H1 (cell line): Measurements from ENCODE around the gene HDHD3. TPM values are rescaled to one million over a fixed set of nuclear protein-coding genes. Genes with fewer than 3 reads are reported as not detected.

Experiments used
- CTCF ChIA-PET: fragments of 300-600 bp; sonication (Branson Sonifier 250); formaldehyde crosslinking; loops from one replicate; lab custom pipeline; 2021; ENCODE audit not compliant: partially characterized antibody; lab: Charles Lee
- POLR2A ChIA-PET: fragments of 300-600 bp; sonication (Branson Sonifier 250); formaldehyde crosslinking; loops from one replicate; lab custom pipeline; 2021; ENCODE audit warnings: inconsistent platforms; ENCODE audit not compliant: partially characterized antibody; lab: Charles Lee
- DNase-seq, 2 experiments: peaks; one replicate each; pipeline versions ENCODE4 v3.0.0 to v3.0.0-alpha.2; 2010 to 2022; ENCODE audit warnings: low spot score in 2 of 2, low read depth in 1 of 2, mixed read lengths in 1 of 2
- FAIRE-seq: peaks from 2 replicates; lab custom pipeline; 2011; peaks lifted over from hg19 to GRCh38; lab: Jason Lieb, UNC
- H2AFZ ChIP-seq: 2 replicates; pipeline ENCODE4 v1.8.1; 2012; ENCODE audit warnings: low read length, inconsistent platforms
- H2AK5ac ChIP-seq: 2 replicates; pipeline ENCODE4 v1.6.1; 2013; ENCODE audit warnings: low read depth, low read length
- H2BK120ac ChIP-seq: replicated peaks from 2 replicates; pipeline ENCODE3; 2013; ENCODE audit warnings: low read depth, low read length, inconsistent platforms
- H2BK12ac ChIP-seq: 2 replicates; pipeline ENCODE4 v1.6.1; 2013; ENCODE audit warnings: low read depth, low read length
- H2BK15ac ChIP-seq: 2 replicates; pipeline ENCODE4 v1.6.1; 2013; ENCODE audit warnings: low read length
- H2BK20ac ChIP-seq: 2 replicates; pipeline ENCODE4 v1.6.1; 2013; ENCODE audit warnings: low read length
- H2BK5ac ChIP-seq: 2 replicates; pipeline ENCODE4 v1.6.1; 2013; ENCODE audit warnings: low read depth, low read length
- H3K14ac ChIP-seq: 2 replicates; pipeline ENCODE4 v1.6.1; 2013; ENCODE audit warnings: inconsistent platforms; ENCODE audit not compliant: insufficient read length
- H3K18ac ChIP-seq: 2 replicates; pipeline ENCODE4 v1.6.1; 2013; ENCODE audit warnings: low read length; ENCODE audit errors: extremely low read depth
- H3K23ac ChIP-seq: 2 replicates; pipeline ENCODE4 v1.6.1; 2013; ENCODE audit warnings: inconsistent platforms; ENCODE audit not compliant: insufficient read length
- H3K23me2 ChIP-seq: 2 replicates; pipeline ENCODE4 v1.6.1; 2013; ENCODE audit warnings: low read depth, low read length
- H3K27ac ChIP-seq: 2 replicates; pipeline ENCODE4 v1.6.1; 2011; ENCODE audit warnings: low read depth, low read length, inconsistent platforms
- H3K27me3 ChIP-seq, 4 experiments: replicated peaks in 1 of 4; 1 replicate in 1 of 4; 2 replicates in 3 of 4; pipeline versions ENCODE4 v1.6.1 to v1.8.1; 2011 to 2013; ENCODE audit warnings: low read length in 3 of 4, mild to moderate bottlenecking in 3 of 4, inconsistent platforms in 2 of 4, mixed read lengths in 2 of 4, moderate library complexity in 1 of 4; ENCODE audit not compliant: control insufficient read depth in 3 of 4, insufficient read depth in 3 of 4; ENCODE audit errors: extremely low read depth in 1 of 4
- H3K36me3 ChIP-seq, 4 experiments: 2 replicates each; pipeline versions ENCODE4 v1.6.1 to v1.8.1; 2011 to 2013; ENCODE audit warnings: mild to moderate bottlenecking in 4 of 4, low read length in 3 of 4, moderate library complexity in 2 of 4, control low read depth in 1 of 4, inconsistent platforms in 1 of 4; ENCODE audit not compliant: insufficient read depth in 4 of 4, control insufficient read depth in 2 of 4
- H3K4ac ChIP-seq: replicated peaks from 2 replicates; pipeline ENCODE3; 2013; ENCODE audit warnings: low read length, low read depth, mixed read lengths, inconsistent platforms; ENCODE audit not compliant: insufficient read length
- H3K4me1 ChIP-seq, 4 experiments: replicated peaks in 1 of 4; 1 replicate in 1 of 4; 2 replicates in 3 of 4; pipeline versions ENCODE4 v1.6.1 to v1.8.1; 2011 to 2013; ENCODE audit warnings: low read length in 3 of 4, inconsistent platforms in 2 of 4, mixed read lengths in 1 of 4; ENCODE audit not compliant: insufficient read depth in 4 of 4, control insufficient read depth in 3 of 4
- H3K4me2 ChIP-seq, 2 experiments: 2 replicates each; pipeline versions ENCODE4 v1.6.1 to v1.8.1; 2011 to 2013; ENCODE audit warnings: low read depth in 2 of 2, low read length in 2 of 2, control low read depth in 1 of 2, inconsistent platforms in 1 of 2, mild to moderate bottlenecking in 1 of 2; ENCODE audit not compliant: insufficient read depth in 1 of 2
- H3K4me3 ChIP-seq, 4 experiments: fragments of 200-600, 300-600 bp in 1 of 4; sonication (generic), shearing (Covaris generic), sonication (Bioruptor Twin) in 1 of 4; 2 replicates each; pipeline versions ENCODE4 v1.5.1 to v1.8.1; 2011 to 2016; ENCODE audit warnings: low read length in 4 of 4, low read depth in 3 of 4, control low read depth in 2 of 4, inconsistent platforms in 2 of 4, mild to moderate bottlenecking in 2 of 4, mixed read lengths in 1 of 4, moderate library complexity in 1 of 4; ENCODE audit not compliant: insufficient read depth in 2 of 4; ENCODE audit errors: extremely low read depth in 1 of 4
- H3K56ac ChIP-seq: replicated peaks from 2 replicates; pipeline ENCODE3; 2013; ENCODE audit warnings: low read depth, mild to moderate bottlenecking, mixed read lengths, low read length, inconsistent platforms; ENCODE audit not compliant: insufficient read length
- H3K79me1 ChIP-seq: 2 replicates; pipeline ENCODE4 v1.6.1; 2013; ENCODE audit warnings: low read depth, low read length, control low read depth
- H3K79me2 ChIP-seq, 2 experiments: 2 replicates each; pipeline versions ENCODE4 v1.6.1 to v1.8.1; 2012 to 2013; ENCODE audit warnings: low read length in 2 of 2, mild to moderate bottlenecking in 2 of 2, inconsistent platforms in 1 of 2; ENCODE audit not compliant: insufficient read depth in 2 of 2, control insufficient read depth in 1 of 2
- H3K9ac ChIP-seq, 4 experiments: replicated peaks in 1 of 4; 1 replicate in 1 of 4; 2 replicates in 3 of 4; pipeline versions ENCODE4 v1.6.1 to v1.8.1; 2011 to 2013; ENCODE audit warnings: low read depth in 3 of 4, low read length in 3 of 4, control low read depth in 2 of 4, mild to moderate bottlenecking in 2 of 4, moderate library complexity in 2 of 4, inconsistent platforms in 1 of 4; ENCODE audit errors: extremely low read depth in 1 of 4
- H3K9me3 ChIP-seq, 2 experiments: 2 replicates each; pipeline versions ENCODE4 v1.6.1 to v1.8.1; 2012 to 2013; ENCODE audit warnings: mild to moderate bottlenecking in 2 of 2, moderate library complexity in 2 of 2, control low read depth in 1 of 2, inconsistent platforms in 1 of 2, low read depth in 1 of 2, low read length in 1 of 2, mixed read lengths in 1 of 2; ENCODE audit not compliant: insufficient read depth in 2 of 2
- H4K20me1 ChIP-seq, 2 experiments: replicated peaks in 1 of 2; 2 replicates each; pipeline versions ENCODE3 to v1.8.1; 2011 to 2013; ENCODE audit warnings: inconsistent platforms in 2 of 2, low read length in 2 of 2, mild to moderate bottlenecking in 1 of 2; ENCODE audit not compliant: insufficient read depth in 2 of 2, control insufficient read depth in 1 of 2
- H4K5ac ChIP-seq: 2 replicates; pipeline ENCODE4 v1.6.1; 2013; ENCODE audit warnings: low read length, low read depth, mixed read lengths, inconsistent platforms; ENCODE audit not compliant: insufficient read length
- H4K8ac ChIP-seq: 2 replicates; pipeline ENCODE4 v1.8.0; 2013; ENCODE audit warnings: mild to moderate bottlenecking, moderate library complexity, low read length, inconsistent platforms; ENCODE audit not compliant: insufficient read depth; ENCODE audit errors: extremely low read depth
- H4K91ac ChIP-seq: replicated peaks from 2 replicates; pipeline ENCODE3; 2013; ENCODE audit warnings: low read length, mixed read lengths, inconsistent platforms; ENCODE audit not compliant: insufficient read length
- HDAC2 ChIP-seq, 2 experiments: fragments of 300-600 bp in 1 of 2; sonication (generic) in 1 of 2; IDR thresholded peaks; 2 replicates each; pipeline ENCODE4 v1.6.1; 2011 to 2012; ENCODE audit warnings: low read depth in 2 of 2, low read length in 2 of 2, mild to moderate bottlenecking in 2 of 2, moderate library complexity in 2 of 2, borderline replicate concordance in 1 of 2, inconsistent platforms in 1 of 2
- WGBS, 2 experiments: shearing (Covaris generic) in 1 of 2; methylation state at CpG; one replicate each; pipeline versions ENCODE4 v1.1.6 to v1.1.7; 2013 to 2015; ENCODE audit warnings: low lambda C conversion rate in 2 of 2, mixed read lengths in 2 of 2, inconsistent platforms in 1 of 2, low coverage in 1 of 2, missing lambda C conversion rate in 1 of 2; ENCODE audit not compliant: insufficient replicate concordance in 2 of 2, insufficient coverage in 1 of 2, insufficient read length in 1 of 2; ENCODE audit errors: extremely low coverage in 1 of 2, missing lambda C conversion rate in 1 of 2; 5-methylcytosine and 5-hydroxymethylcytosine counted together
- polyA plus RNA-seq, 7 experiments: library from polyadenylated mRNA; depleted of rRNA in 3 of 7; stranded (reverse) in 5 of 7; unstranded in 2 of 7; fragments of >200 nt in 5 of 7; fragments of 200-250 nt in 2 of 7; gene quantifications; 1 replicate in 5 of 7; 2 replicates in 1 of 7; 4 replicates in 1 of 7; pipeline versions ENCODE4 v1.2.1 to v1.2.3, GENCODE V29; 2011 to 2013; ENCODE audit warnings: missing spikeins in 2 of 7, mixed read lengths in 2 of 7
- total RNA-seq: library from RNA; stranded (reverse); fragmentation: NEBNext Ultra II Directional; extraction: Animal tissue kit (Norgen Biotek cat#: 25700); gene quantifications from 2 replicates; pipeline ENCODE4 v1.2.1, GENCODE V29; 2021

Gene HDHD3
- total and polyA plus RNA-seq, 2 of the 8 experiments (the other 6 are each of a cell fraction or from before 2014, with no cell fraction given) = 12.1 to 25.3 TPM

- no peak for TF ChIP-seq HDAC2 (IDR thresholded peaks at IDR 0.05; ENCODE audit: borderline replicate concordance in 1 of 2, low read depth in 2 of 2, low read length in 2 of 2)
- peaks cover 0 to 2% (median 0%) of the 10 kb centered on the region in 4 experiments; a peak in 2 of 7 replicates for H3K4me1 ChIP-seq
- no peak overlapping the region for H4K8ac ChIP-seq
- H3K4me2 ChIP-seq = peak overlapping the region in 1 of 2 experiments; percentile 57; a peak in 1 of 4 replicates
- POLR2A ChIA-PET = interaction anchor here (0.9 to 6.3 kb wide), 5 partner anchors 9 to 29 kb away, joined by 3 to 43 read pairs (median 3); partner anchors contain the start of genes C9orf43, HDHD3 and POLE3
- H3K56ac ChIP-seq = no peak overlapping the region
- H2BK120ac ChIP-seq = no peak overlapping the region
- H3K27me3 ChIP-seq = no peaks in the 10 kb centered on the region
- H3K4ac ChIP-seq = no peak overlapping the region
- no peaks in the 10 kb centered on the region; the same call in 1 of the 2 replicates for H3K79me1 ChIP-seq
- H2BK12ac ChIP-seq = no peak overlapping the region
- H3K36me3 ChIP-seq = no peaks in the 10 kb centered on the region
- no peak overlapping the region for H4K91ac ChIP-seq
- CTCF ChIA-PET = interaction anchor here (0.6 to 9.0 kb wide), 13 partner anchors 8 to 257 kb away, joined by 3 to 61 read pairs (median 4); partner anchors contain the start of genes C9orf43 and POLE3
- WGBS, 2 experiments = 80% methylated on average over 3 of the region's 3 CpGs; no CpG with 5 or more reads in 1 of the 2 experiments
- FAIRE-seq (no peak), DNase-seq (no peak)
- no peak overlapping the region for H2BK20ac ChIP-seq
- H3K23ac ChIP-seq = no peak overlapping the region
- H3K27ac ChIP-seq = no peak overlapping the region
- H2AFZ ChIP-seq = no peak overlapping the region
- no peaks in the 10 kb centered on the region for H3K23me2 ChIP-seq
- H2BK15ac ChIP-seq = no peak overlapping the region
- H4K5ac ChIP-seq = no peak overlapping the region
- H4K20me1 ChIP-seq = no peaks in the 10 kb centered on the region
- H3K79me2 ChIP-seq = no peaks in the 10 kb centered on the region
- H2AK5ac ChIP-seq = no peak overlapping the region
- no peak overlapping the region; a peak in 1 of 8 replicates for H3K4me3 ChIP-seq
- no peak overlapping the region for H3K9ac ChIP-seq
- H3K14ac ChIP-seq = no peak overlapping the region
- H2BK5ac ChIP-seq = no peak overlapping the region
- no peak overlapping the region for H3K18ac ChIP-seq
- H3K9me3 ChIP-seq = no peaks in the 10 kb centered on the region
Observed at GRCh38 chr9:113399646-113400200, 22.9 kb upstream of the HDHD3 start.
